IPS DF 19.7 (cell line): ENCODE measurements around the gene ACTR6.

Experiments
- DNase-seq: peaks from one replicate; pipeline ENCODE4 v3.0.0-alpha.2; 2013; ENCODE audit warnings: low read depth, low spot score

The ACTR6 gene

GRCh38 chr12:100266585-100266834 is 65.9 kb downstream of the ACTR6 start:
- DNase-seq: no peak

- peak; percentile 50 for DNase-seq
Measured at GRCh38 chr12:100266835-100267602, 66.4 kb downstream of the ACTR6 start, which contains the start of the genes DEPDC4 and SCYL2. TSS of gene DEPDC4 (minus strand) at chr12:100267079. CDS start at chr12:100267076, 3 bp downstream. TSS of gene SCYL2 (plus strand) at chr12:100267177. CDS start at chr12:100282971, 15,794 bp downstream.

GRCh38 chr12:100267603-100268281 is 67.1 kb downstream of the ACTR6 start:
- no peak for DNase-seq

GRCh38 chr12:100268835-100269564 is 68.4 kb downstream of the ACTR6 start:
- no peak for DNase-seq

GRCh38 chr12:100273782-100274181 is 73.2 kb downstream of the ACTR6 start:
- DNase-seq: no peak
